Measurements from ENCODE around the gene CR1. TPM values are rescaled to one million over a fixed set of nuclear protein-coding genes. Genes with fewer than 3 reads are reported as not detected.
A peak's percentile ranks its signal among the peaks of the same experiment; 100 is the strongest.

CR1 gene
- polyA plus RNA-seq, 1 donor (not counting 4 experiments of a cell fraction or from before 2014, with no cell fraction given): 0.09 TPM

DNA sequence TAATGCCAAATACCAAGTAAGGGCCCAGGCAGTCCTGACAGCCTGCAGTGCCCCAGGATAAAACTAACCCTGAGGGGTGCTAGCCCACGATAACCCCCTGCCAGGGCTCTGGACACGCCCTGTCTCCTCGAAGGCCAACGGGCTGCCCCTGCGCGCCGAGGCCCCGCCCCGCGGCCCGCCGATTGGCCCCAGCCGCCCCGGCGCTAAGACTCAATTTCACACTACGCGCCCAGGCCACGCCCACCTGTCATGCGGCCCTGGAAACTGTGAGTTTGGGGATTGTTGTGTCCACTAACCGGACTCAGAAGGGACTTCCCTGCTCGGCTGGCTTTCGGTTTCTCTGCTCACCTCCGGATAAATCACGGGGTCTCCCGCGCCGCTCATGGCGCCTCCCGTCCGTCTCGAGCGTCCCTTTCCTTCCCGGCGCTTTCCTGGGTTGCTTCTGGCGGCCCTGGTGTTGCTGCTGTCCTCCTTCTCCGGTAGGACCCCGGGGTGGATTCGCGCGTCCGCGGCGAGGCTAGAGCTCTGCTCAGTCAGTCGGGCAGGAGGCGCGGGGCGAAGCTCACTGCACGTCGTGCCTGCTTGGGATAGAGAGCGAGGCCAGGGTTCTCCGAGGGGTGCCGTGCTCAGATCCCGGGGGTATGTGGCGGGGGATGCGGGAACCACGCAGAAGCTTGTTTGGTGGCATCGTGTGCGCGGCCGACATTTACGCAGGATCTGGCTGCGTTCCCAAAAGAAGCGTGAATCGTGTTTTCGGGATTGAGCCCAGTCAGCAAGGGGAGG is 149.1 kb downstream of the CR1 start, which contains the start of gene CR1L:
TSS of gene CR1L (plus strand) at position 282 of the 783 bp plus-strand sequence. CDS start at position 383, 101 bp downstream.
- Histone ChIP-seq H3K9me1 (ENCODE audit: control insufficient read depth, extremely low read depth, insufficient read depth, low read length) (no peaks in the 10 kb centered on the region), H4K20me1 (ENCODE audit: control insufficient read depth, extremely low read depth, insufficient read depth, low read length) (no peaks in the 10 kb centered on the region), H3K27ac (ENCODE audit: control insufficient read depth, insufficient read depth, low read length) (no peak within 1 kb of the TSS), H3K4me1 (ENCODE audit: control insufficient read depth, extremely low read depth, insufficient read depth, low read length) (peaks cover 2% of the 10 kb centered on the region), H3K9ac (ENCODE audit: control insufficient read depth, extremely low read depth, insufficient read depth, low read length) (peak within 1 kb of the TSS; percentile 28), H3K27me3 (ENCODE audit: control insufficient read depth, extremely low read depth, insufficient read depth, low read length) (peaks cover 12% of the 10 kb centered on the region), H3K36me3 (ENCODE audit: control insufficient read depth in 2 of 2, extremely low read depth in 1 of 2, insufficient read depth in 2 of 2, low read length in 2 of 2) (no peaks in the 10 kb centered on the region), H3K4me3 (ENCODE audit: control insufficient read depth in 2 of 3, extremely low read depth in 1 of 3, insufficient read depth in 2 of 3, low read depth in 1 of 3, low read length in 3 of 3) (peak within 1 kb of the TSS; percentile 33 to 81 (median 76)), H3K79me2 (ENCODE audit: control insufficient read depth, insufficient read depth, low read length) (no peaks in the 10 kb centered on the region), H3K4me2 (ENCODE audit: control insufficient read depth, extremely low read depth, insufficient read depth, low read depth, low read length) (peak within 1 kb of the TSS; percentile 87), H3K9me3 (ENCODE audit: control insufficient read depth, low read depth, low read length) (no peaks in the 10 kb centered on the region), H2AFZ (ENCODE audit: control insufficient read depth, low read length) (peak within 1 kb of the TSS; percentile 91)
- dilution Hi-C loops (cut with MboI; ENCODE audit: extremely low pct_ligation_motif_present, low sequenced_read_pairs): no loop called here
- TF ChIP-seq, protein P1, sequence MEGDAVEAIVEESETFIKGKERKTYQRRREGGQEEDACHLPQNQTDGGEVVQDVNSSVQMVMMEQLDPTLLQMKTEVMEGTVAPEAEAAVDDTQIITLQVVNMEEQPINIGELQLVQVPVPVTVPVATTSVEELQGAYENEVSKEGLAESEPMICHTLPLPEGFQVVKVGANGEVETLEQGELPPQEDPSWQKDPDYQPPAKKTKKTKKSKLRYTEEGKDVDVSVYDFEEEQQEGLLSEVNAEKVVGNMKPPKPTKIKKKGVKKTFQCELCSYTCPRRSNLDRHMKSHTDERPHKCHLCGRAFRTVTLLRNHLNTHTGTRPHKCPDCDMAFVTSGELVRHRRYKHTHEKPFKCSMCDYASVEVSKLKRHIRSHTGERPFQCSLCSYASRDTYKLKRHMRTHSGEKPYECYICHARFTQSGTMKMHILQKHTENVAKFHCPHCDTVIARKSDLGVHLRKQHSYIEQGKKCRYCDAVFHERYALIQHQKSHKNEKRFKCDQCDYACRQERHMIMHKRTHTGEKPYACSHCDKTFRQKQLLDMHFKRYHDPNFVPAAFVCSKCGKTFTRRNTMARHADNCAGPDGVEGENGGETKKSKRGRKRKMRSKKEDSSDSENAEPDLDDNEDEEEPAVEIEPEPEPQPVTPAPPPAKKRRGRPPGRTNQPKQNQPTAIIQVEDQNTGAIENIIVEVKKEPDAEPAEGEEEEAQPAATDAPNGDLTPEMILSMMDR (optimal IDR thresholded peaks at IDR 0.05 in 1 of 3, IDR thresholded peaks at IDR 0.05 in 1 of 3, conservative IDR thresholded peaks at IDR 0.05 in 1 of 3; ENCODE audit: extremely low read depth in 1 of 3, insufficient read depth in 2 of 3, low read length in 3 of 3): no peak
- TF ChIP-seq EZH2 (IDR thresholded peaks at IDR 0.05; ENCODE audit: low read length): no peak
- FAIRE-seq (no peak), DNase-seq (ENCODE audit: low read depth, low spot score) (no peak)

DNA sequence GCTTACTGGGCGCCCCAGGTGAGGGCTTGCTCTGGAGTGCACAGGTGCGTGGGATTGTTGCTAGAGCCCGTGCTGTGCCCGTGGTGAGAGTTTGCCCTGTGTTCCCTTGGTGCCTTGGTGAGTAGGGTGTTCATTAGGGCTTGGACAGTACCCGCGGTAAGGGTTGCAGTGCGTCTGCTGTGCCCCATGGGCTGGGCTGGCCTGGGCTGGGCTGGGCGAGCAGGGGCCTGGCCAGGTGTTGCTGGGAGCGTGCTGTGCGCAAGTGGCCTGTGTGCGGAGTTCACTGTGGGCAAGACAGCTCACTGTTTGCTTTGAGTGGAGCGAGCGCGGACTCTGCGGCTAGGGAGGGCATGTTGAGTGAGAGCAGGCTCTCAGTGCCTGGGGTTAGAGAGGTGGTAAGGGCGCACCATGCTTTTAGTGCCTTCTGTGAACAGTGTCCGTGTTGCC is 149.7 kb downstream of the CR1 start:
- Histone ChIP-seq H3K36me3 (ENCODE audit: control insufficient read depth in 2 of 2, extremely low read depth in 1 of 2, insufficient read depth in 2 of 2, low read length in 2 of 2) (no peaks in the 10 kb centered on the region), H3K4me3 (ENCODE audit: control insufficient read depth in 2 of 3, extremely low read depth in 1 of 3, insufficient read depth in 2 of 3, low read depth in 1 of 3, low read length in 3 of 3) (peak overlapping the region in 1 of 3 experiments; percentile 81), H3K4me1 (ENCODE audit: control insufficient read depth, extremely low read depth, insufficient read depth, low read length) (peaks cover 2% of the 10 kb centered on the region), H3K27ac (ENCODE audit: control insufficient read depth, insufficient read depth, low read length) (no peak overlapping the region), H4K20me1 (ENCODE audit: control insufficient read depth, extremely low read depth, insufficient read depth, low read length) (no peaks in the 10 kb centered on the region), H3K4me2 (ENCODE audit: control insufficient read depth, extremely low read depth, insufficient read depth, low read depth, low read length) (peak overlapping the region; percentile 87), H3K9ac (ENCODE audit: control insufficient read depth, extremely low read depth, insufficient read depth, low read length) (no peak overlapping the region), H2AFZ (ENCODE audit: control insufficient read depth, low read length) (no peak overlapping the region), H3K27me3 (ENCODE audit: control insufficient read depth, extremely low read depth, insufficient read depth, low read length) (peaks cover 12% of the 10 kb centered on the region), H3K9me1 (ENCODE audit: control insufficient read depth, extremely low read depth, insufficient read depth, low read length) (no peaks in the 10 kb centered on the region), H3K9me3 (ENCODE audit: control insufficient read depth, low read depth, low read length) (no peaks in the 10 kb centered on the region), H3K79me2 (ENCODE audit: control insufficient read depth, insufficient read depth, low read length) (no peaks in the 10 kb centered on the region)
- TF ChIP-seq, protein P1 (optimal IDR thresholded peaks at IDR 0.05 in 1 of 3, IDR thresholded peaks at IDR 0.05 in 1 of 3, conservative IDR thresholded peaks at IDR 0.05 in 1 of 3; ENCODE audit: extremely low read depth in 1 of 3, insufficient read depth in 2 of 3, low read length in 3 of 3): no peak
- no peak for TF ChIP-seq EZH2 (IDR thresholded peaks at IDR 0.05; ENCODE audit: low read length)
- FAIRE-seq (peak; percentile 34), DNase-seq (ENCODE audit: low read depth, low spot score) (no peak)
- dilution Hi-C loops (cut with MboI; ENCODE audit: extremely low pct_ligation_motif_present, low sequenced_read_pairs): no loop called here

All from keratinocyte (primary cell).